ENCODE results near the gene ORAI1.
"Not testable (repeated sequence)": the region's sequence is repeated elsewhere in the genome, so short reads cannot be mapped to it uniquely, and the experiment has no call there.

Gene ORAI1

DNA sequence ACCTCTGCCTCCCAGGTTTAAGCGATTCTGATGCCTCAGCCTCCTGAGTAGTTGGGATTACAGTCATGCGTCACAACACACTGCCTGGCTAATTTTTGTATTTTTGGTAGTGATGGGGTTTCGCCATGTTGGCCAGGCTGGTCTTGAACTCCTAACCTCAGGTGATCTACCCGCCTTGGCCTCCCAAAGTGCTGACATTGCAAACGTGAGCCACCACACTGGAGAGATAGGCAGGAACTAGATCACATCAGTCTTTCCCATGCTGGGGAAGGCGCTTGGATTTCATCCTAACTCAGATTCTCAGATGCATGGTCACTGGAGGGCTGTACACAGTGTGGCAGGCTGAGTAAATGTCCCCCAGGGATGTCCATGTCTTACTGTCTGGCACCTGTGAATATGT, 18.0 kb upstream of the ORAI1 start:
- DNase-seq, result no peak

DNA sequence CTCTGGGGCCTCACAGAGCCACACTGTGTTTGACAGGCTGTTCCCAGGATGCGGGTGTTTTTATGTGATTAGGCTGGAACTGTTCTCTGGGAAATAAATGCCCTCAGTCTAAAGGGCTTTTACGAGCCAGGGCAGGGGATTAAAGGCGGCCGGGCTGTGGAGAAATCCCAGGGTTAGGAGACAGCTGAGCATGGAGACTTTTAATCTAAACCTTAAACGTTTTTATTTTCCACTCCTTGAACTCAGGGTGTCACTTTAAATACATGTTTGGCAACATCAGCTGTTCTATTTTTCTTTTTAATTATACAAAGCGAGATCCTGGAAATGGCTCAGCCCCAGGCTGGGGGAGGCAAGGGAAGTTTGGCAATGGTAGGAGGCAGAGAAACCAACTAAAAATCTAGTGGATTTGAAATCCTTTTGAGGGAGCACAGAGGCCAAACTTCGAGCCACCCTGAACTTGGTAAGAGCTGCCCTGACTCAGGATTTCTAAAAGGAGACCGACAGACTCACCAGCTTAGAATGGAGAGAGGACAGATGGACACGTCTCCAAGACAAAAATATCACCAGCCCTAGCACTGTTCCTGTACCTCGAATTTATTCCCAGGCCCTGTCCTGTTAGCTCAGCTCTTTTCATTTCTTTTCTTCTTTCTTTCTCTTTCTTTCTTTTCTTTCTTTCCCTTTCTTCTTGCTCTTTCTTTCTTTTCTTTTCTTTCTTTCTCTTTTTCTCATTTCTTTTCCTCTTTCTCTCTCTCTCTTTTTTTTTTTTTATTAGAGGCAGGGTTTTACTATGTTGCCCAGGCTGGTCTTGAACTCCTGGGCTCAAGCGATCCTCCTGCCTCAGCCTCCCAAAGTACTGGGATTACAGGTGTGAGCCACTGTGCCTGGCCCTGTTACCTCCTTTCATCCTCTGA, 15.8 kb upstream of the ORAI1 start:
- DNase-seq, result no peak

- DNase-seq, result no peak
Observed at GRCh38 chr12:121611306-121611705, 15.0 kb upstream of the ORAI1 start.

DNA sequence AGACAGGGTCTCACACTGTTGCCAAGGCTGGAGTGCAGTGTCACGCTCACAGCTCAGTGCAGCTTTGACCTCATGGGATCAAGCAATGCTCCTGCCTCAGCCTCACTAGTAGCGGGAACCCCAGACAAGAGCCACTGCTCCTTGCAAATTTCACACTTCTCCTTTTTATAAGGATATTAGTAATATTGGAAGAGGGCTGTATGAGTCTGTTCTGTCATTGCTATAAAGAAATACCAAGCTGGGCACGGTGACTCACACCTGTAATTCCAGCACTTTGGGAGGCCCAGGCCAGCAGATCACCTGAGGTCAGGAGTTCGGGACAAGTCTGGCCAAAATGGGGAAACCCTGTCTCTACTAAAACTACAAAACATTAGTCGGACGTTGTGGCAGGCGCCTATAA, 12.9 kb upstream of the ORAI1 start:
- DNase-seq, result no peak

DNA sequence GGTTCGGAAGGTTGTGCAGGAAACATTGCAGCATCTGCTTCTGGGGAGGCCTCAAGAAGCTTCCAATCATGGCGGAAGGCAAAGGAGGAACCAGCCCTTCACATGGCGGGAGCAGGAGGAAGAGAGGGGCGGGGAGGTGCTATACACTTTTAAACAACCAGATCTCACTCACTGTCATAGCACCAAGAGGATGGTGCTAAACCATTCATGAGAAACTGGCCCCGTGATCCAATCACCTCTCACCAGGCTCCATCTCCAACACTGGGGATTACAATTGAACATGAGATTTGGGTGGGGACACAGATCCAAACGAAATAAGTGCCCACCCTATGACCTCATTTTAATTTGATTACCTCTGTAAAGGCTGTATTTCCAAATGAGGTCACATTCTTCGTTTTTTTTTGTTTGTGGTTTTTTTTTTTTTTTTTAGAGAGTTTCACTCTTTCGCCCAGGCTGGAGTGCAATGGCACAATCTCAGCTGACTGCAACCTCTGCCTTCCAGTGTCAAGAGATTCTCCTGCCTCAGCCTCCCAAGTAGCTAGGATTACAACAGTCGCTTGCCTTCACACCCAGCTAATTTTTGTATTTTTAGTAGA, 11.4 kb upstream of the ORAI1 start:
- DNase-seq, result no peak

DNA sequence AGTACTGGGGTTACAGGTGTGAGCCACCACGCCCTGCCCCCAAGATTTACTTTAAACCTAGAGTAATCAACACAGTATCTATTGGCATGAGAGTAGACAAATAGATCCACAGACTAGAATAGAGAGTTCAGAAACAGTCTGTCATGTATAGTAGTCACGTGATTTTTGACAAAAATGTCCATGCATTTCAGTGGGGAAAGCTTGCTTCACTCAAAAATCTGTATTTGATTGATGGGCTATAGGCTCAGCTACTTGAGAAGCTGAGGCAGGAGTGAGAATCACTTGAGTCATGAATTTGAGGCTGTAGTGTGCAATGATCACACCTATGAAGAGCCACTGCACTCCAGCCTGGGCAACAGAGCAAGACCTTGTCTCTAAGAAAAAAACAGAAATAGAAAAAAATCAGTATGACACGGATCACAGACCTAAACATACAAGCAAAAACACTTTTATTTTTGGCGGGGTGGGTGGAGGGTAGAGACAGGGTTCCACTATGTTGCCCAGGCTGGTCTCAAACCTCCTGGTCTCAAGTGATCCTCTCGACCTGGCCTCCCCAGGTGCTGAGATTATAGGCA, 7.6 kb upstream of the ORAI1 start:
- DNase-seq, result no peak

DNA sequence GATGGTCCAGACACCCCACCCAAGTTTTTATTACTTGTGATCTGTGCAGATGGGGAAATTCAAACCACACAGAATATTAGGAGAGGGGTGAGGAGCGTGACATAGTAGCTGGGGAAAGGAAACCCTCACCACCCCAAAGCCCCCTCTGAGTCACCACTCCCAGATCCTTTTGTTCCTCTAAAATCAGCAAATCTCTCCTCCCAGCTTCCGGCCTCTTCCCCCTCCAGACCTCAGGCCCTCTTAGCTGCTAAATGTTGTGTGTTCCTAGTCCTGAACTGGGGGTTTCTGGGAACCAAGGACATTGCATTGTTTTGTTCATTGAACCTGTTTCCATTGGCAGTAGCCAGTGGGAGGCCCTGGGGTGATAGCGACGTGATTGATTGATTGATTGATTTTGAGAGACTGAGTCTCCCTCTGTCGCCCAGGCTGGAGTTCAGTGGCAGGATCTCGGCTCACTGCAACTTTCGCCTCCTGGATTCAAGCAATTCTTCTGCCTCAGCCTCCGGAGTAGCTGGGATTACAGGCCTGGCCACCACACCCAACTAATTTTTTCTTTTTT, 5.9 kb upstream of the ORAI1 start:
- no peak for DNase-seq

GRCh38 chr12:121626853-121627640, 717 bp downstream of the ORAI1 start:
- peak; percentile 78 for DNase-seq

- no peak for DNase-seq
Observed at GRCh38 chr12:121628037-121628436, 1.7 kb downstream of the ORAI1 start.

DNA sequence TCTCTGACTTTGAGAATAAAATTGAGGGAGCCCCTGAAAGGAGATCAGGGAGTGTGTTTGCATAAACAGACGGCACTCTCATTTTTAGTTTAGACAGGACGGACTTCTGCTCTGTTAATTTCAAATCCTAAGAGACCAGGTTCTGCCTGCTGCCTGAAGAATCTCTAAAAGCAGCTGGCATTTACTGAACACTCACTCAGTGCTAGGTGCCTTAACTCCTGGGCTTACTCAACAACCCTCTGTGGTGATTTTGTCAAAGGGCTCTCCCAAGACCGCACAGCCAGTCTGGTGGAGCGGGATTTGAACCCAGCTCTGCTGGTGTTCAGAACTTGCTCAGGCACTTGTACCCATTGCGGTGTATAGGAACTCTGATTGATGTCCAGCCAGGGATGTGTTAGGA, 2.2 kb downstream of the ORAI1 start:
- DNase-seq, result no peak

DNA sequence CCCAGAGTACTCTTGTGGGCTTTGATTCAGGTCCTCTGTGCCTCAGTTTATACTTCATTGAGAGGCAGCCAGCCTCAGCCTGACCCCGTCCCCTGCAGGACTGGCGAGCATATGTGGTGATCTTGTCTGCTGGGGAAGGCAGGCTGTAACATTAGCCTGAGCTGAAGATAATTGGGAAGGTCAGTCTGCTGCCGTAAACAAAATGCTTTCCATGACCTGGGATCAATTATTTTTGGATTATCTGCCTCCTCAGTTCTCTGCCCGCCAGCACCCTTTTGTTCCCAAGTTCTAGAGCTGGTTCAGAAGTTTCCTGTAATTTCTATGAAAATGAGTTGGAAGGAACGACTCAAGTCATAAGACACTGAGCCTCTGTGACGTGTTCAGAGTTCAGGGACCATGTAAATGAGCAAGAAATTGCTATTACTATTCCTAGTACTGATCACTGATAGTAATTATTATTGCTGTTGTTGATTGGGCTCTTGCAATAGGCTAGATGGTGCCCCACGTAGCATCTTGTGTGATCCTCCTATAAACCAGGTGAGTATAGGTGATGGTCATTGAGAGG, 4.5 kb downstream of the ORAI1 start:
- no peak for DNase-seq

- no peak for DNase-seq
Observed at GRCh38 chr12:121632069-121632970, 6.0 kb downstream of the ORAI1 start.

DNA sequence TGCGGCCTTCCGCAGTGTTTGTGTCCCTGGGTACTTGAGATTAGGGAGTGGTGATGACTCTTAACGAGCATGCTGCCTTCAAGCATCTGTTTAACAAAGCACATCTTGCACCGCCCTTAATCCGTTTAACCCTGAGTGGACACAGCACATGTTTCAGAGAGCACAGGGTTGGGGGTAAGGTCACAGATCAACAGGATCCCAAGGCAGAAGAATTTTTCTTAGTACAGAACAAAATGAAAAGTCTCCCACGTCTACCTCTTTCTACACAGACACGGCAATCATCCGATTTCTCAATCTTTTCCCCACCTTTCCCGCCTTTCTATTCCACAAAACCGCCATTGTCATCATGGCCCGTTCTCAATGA, 7.5 kb downstream of the ORAI1 start:
- not testable (repeated sequence) for DNase-seq

GRCh38 chr12:121634836-121635235, 8.5 kb downstream of the ORAI1 start:
- DNase-seq, result no peak

GRCh38 chr12:121637231-121637914, 11.0 kb downstream of the ORAI1 start:
- no peak for DNase-seq

DNA sequence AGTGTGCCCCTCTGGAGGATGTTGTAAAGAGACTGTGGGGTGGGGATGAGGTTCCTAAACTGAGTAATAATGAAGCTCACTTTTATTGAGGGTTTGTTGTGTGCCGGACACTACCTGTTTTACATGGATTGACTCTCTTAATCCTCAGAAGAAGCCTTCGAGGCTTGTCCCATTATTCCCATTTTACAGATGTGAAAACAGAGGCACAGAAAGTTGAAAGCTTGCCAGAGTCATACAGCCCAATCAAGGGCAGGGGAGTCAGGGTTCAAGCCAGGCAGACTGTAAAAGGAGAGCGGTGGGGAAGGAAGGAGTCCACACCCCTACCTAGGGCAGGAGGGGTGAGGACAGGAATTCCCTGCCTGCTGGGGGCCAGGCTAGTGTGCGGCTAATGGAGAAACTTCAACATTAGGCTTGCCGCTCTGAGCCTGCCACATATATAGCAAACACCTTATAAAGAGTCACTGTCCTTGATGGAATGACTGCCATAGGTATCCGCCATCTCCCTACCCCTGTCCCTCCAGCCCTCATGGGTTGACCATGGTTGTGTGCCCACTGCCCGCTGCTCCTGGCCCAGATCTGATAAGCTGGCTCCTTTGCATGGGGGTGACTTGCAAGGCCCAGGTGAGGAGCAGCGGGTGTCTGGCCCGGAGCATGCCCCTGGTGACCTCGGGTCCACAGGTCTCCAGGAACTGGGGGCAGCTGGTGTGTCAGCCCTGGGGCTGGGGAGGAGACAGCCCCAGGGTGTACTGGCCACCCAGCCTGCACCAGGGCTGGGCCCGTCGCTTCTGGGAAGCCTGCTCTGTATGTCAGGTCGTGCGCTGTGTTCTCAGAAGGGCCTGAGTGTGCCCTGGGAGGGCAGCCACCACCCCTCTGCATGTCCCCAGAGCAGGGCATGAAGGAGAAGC, 12.2 kb downstream of the ORAI1 start:
- no peak for DNase-seq

GRCh38 chr12:121641343-121641630, 15.0 kb downstream of the ORAI1 start:
- DNase-seq, result no peak

DNA sequence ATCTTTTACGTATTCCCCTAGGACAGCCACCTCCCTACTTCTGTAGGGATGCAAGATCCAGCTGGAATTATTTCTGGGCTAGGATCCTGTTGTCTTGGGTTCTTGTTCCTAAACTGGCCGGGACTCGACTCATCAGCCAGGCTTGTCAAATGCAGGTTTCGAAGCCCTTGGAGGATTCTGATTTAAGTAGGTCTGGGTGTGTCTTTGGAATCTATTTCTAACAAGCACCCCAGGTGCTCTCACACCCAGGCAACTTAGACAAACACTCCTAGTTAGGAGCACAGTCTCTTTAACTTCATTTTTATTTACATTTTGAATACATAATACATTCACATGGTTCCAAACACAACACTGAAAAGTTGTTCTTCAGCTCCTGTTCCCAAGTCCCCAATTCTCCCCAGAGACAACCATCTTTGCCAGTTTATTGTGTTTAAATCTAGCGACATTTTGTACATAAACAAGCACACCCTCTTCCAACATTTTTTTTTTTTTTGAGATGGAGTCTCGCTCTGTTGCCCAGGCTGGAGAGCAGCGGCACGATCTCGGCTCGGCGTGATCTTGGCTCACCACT, 22.2 kb downstream of the ORAI1 start:
- no peak for DNase-seq

GRCh38 chr12:121649322-121649721, 23.0 kb downstream of the ORAI1 start:
- DNase-seq, result no peak
